ENCODE data around the gene KHDC1. TPM values are rescaled to one million over a fixed set of nuclear protein-coding genes. Genes with fewer than 3 reads are reported as not detected.

KHDC1 gene
- total and polyA plus RNA-seq, 2 of the 8 experiments (the other 6 are each of a cell fraction or from before 2014, with no cell fraction given) = 4.3 to 7.3 TPM

DNA sequence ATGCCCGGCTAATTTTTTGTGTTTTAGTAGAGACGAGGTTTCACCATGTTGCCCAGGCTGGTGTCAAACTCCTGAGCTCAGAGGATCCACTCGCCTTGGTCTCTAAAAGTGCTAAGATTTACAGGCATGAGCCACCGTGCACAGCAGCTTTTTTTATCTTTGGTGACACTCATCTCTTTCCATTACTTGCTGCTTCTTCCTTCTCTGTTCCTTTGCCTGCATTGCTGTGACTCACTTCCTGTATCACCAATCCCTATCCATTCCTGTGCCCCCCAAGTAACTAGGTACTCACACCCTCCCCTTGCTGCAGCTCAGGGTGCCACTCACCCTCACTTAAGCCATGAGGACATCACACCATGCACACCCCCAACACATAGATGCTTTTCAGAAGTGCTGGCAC lies 62.3 kb downstream of the KHDC1 start:
- ChIA-PET POLR2A (ENCODE audit: partially characterized antibody) (no interaction called here), CTCF (ENCODE audit: partially characterized antibody) (interaction anchor here (1.1 kb wide), 1 partner anchor 584 kb away, joined by 3 read pairs; no protein-coding TSS in a partner anchor)
- Histone ChIP-seq H2BK20ac (ENCODE audit: low read length) (no peak overlapping the region), H2BK5ac (ENCODE audit: low read depth, low read length) (no peak overlapping the region), H4K20me1 (replicated peaks in 1 of 2; ENCODE audit: control insufficient read depth in 1 of 2, insufficient read depth in 2 of 2, low read length in 2 of 2) (no peaks in the 10 kb centered on the region), H2BK12ac (ENCODE audit: low read depth, low read length) (peak overlapping the region; percentile 55; the same call in 1 of the 2 replicates), H2AK5ac (ENCODE audit: low read depth, low read length) (no peak overlapping the region), H3K4me1 (replicated peaks in 1 of 4; ENCODE audit: control insufficient read depth in 3 of 4, insufficient read depth in 4 of 4, low read length in 3 of 4) (peaks cover 0 to 4% (median 1%) of the 10 kb centered on the region in 4 experiments; a peak in 4 of 7 replicates), H3K56ac (replicated peaks; ENCODE audit: insufficient read length, low read depth, low read length) (no peak overlapping the region), H3K14ac (ENCODE audit: insufficient read length) (no peak overlapping the region), H3K27me3 (replicated peaks in 1 of 4; ENCODE audit: control insufficient read depth in 3 of 4, extremely low read depth in 1 of 4, insufficient read depth in 3 of 4, low read length in 3 of 4) (no peaks in the 10 kb centered on the region), H3K4me2 (ENCODE audit: insufficient read depth in 1 of 2, low read depth in 2 of 2, low read length in 2 of 2) (no peak overlapping the region), H2AFZ (ENCODE audit: low read length) (no peak overlapping the region), H2BK120ac (replicated peaks; ENCODE audit: low read depth, low read length) (no peak overlapping the region), H3K23me2 (ENCODE audit: low read depth, low read length) (no peaks in the 10 kb centered on the region), H4K8ac (ENCODE audit: extremely low read depth, insufficient read depth, low read length) (peak overlapping the region; percentile 68; the same call in 1 of the 2 replicates), H3K4ac (replicated peaks; ENCODE audit: insufficient read length, low read depth, low read length) (no peak overlapping the region), H3K23ac (ENCODE audit: insufficient read length) (no peak overlapping the region), H2BK15ac (ENCODE audit: low read length) (no peak overlapping the region), H3K9ac (replicated peaks in 1 of 4; ENCODE audit: extremely low read depth in 1 of 4, low read depth in 3 of 4, low read length in 3 of 4) (no peak overlapping the region; a peak in 1 of 7 replicates), H3K79me1 (ENCODE audit: low read depth, low read length) (no peaks in the 10 kb centered on the region), H4K91ac (replicated peaks; ENCODE audit: insufficient read length, low read length) (no peak overlapping the region), H4K5ac (ENCODE audit: insufficient read length, low read depth, low read length) (no peak overlapping the region), H3K18ac (ENCODE audit: extremely low read depth, low read length) (no peak overlapping the region), H3K4me3 (ENCODE audit: extremely low read depth in 1 of 4, insufficient read depth in 2 of 4, low read depth in 3 of 4, low read length in 4 of 4) (no peak overlapping the region), H3K27ac (ENCODE audit: low read depth, low read length) (no peak overlapping the region), H3K79me2 (ENCODE audit: control insufficient read depth in 1 of 2, insufficient read depth in 2 of 2, low read length in 2 of 2) (no peaks in the 10 kb centered on the region), H3K9me3 (ENCODE audit: insufficient read depth in 2 of 2, low read depth in 1 of 2, low read length in 1 of 2) (peaks cover 0 to 1% of the 10 kb centered on the region in 2 experiments; a peak in 1 of 4 replicates), H3K36me3 (ENCODE audit: control insufficient read depth in 2 of 4, insufficient read depth in 4 of 4, low read length in 3 of 4) (no peaks in the 10 kb centered on the region)
- 84% methylated on average over 4 of the region's 4 CpGs; no CpG with 5 or more reads in 1 of the 2 experiments for WGBS, 2 experiments (ENCODE audit: extremely low coverage in 1 of 2, insufficient coverage in 1 of 2, insufficient read length in 1 of 2, insufficient replicate concordance in 2 of 2, low coverage in 1 of 2, low lambda C conversion rate in 2 of 2, missing lambda C conversion rate in 1 of 2)
- DNase-seq (ENCODE audit: low read depth in 1 of 2, low spot score in 2 of 2) (no peak), FAIRE-seq (no peak)
- TF ChIP-seq RFX5 (IDR thresholded peaks at IDR 0.05; ENCODE audit: borderline replicate concordance, low read depth, low read length) (no peak), RNF2 (IDR thresholded peaks at IDR 0.05; ENCODE audit: borderline replicate concordance, low read depth, low read length, missing control alignments, poor library complexity, severe bottlenecking) (no peak), JUN (IDR thresholded peaks at IDR 0.05; ENCODE audit: low read depth, low read length) (no peak), MAFK (IDR thresholded peaks at IDR 0.05; ENCODE audit: low read depth, low read length) (no peak), POLR2AphosphoS5 (IDR thresholded peaks at IDR 0.05; ENCODE audit: low read depth, low read length) (no peak), SIX5 (IDR thresholded peaks at IDR 0.05; ENCODE audit: low read depth, low read length) (no peak), RXRA (IDR thresholded peaks at IDR 0.05; ENCODE audit: insufficient read depth, low read depth, low read length) (no peak), HDAC2 (IDR thresholded peaks at IDR 0.05; ENCODE audit: borderline replicate concordance in 1 of 2, low read depth in 2 of 2, low read length in 2 of 2) (no peak), SIRT6 (IDR thresholded peaks at IDR 0.05; ENCODE audit: low read length) (no peak), CHD2 (IDR thresholded peaks at IDR 0.05; ENCODE audit: low read length) (no peak)

All from H1 (cell line).